Measurements from ENCODE around the gene RPA1. TPM values are rescaled to one million over a fixed set of nuclear protein-coding genes. Genes with fewer than 3 reads are reported as not detected.

RPA1 gene
- polyA plus RNA-seq, 3 donors, result 18.5 to 27.4 (median 23.8) TPM

DNA sequence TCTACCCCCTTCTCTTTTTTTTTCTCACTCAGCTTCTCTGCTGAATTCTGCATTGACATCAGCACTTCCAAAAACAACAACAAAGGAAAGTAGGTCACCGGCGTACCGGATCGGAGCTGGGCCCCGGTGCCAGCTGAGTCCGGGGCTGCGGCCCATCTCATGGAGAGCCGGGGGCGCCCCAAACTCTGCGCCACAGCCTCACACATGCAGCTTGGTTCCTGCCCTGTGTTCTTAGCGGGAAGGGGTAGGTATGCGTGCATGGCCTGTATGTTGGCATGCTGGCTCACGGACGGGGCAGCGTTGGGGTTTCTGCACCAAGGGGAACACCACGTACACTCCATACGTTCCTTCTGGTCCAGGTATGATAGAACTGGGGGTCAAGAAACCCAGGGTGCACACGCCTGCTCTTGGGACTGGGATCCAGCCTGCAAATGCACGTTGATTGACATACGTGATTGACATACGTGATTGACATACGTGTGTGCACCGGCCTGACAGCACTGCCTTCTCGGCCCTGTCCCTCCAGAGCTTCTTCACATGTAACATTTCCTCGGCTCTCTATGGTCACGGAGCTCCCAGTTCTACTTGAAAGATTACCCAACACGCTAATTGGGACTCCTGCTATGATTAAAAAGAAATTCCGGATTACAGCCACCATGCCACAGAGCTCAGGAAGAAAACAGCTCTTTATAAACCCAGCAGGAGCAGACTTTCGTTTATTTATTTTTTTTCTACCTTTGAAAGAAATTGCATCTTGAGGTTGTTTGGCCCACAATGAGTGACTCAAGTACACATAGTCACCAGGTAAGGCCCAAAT, 88.7 kb downstream of the RPA1 start:
- no peak overlapping the region for H3K4me3 ChIP-seq (replicated peaks in 1 of 3; ENCODE audit: low read depth in 2 of 3, low read length in 3 of 3)
- H3K36me3 ChIP-seq (replicated peaks in 1 of 2; ENCODE audit: control insufficient read depth in 1 of 2, insufficient read depth in 2 of 2, low read length in 2 of 2), result no peaks in the 10 kb centered on the region
- H3K9me3 ChIP-seq (replicated peaks in 1 of 2; ENCODE audit: control insufficient read depth in 1 of 2, insufficient read depth in 1 of 2, low read length in 2 of 2), result no peaks in the 10 kb centered on the region
- H3K27me3 Mint-ChIP-seq (ENCODE audit: low read depth in 3 of 3), result peaks cover 14 to 18% (median 15%) of the 10 kb centered on the region in 3 donors
- no peaks in the 10 kb centered on the region for H3K79me2 ChIP-seq (ENCODE audit: insufficient read depth, low read length)
- H3K9ac ChIP-seq (ENCODE audit: insufficient read depth, low read length, poor library complexity, severe bottlenecking), result no peak overlapping the region
- intact Hi-C loops (cut with micrococcal nuclease), result loop anchor here in 1 of 2 donors (10.0 kb wide), 1 partner anchor 826 kb away; the partner anchor contains the start of gene CCDC92B
- no peak overlapping the region for H3K4me2 ChIP-seq (replicated peaks; ENCODE audit: extremely low read depth, low read length, poor library complexity, severe bottlenecking)
- no peak overlapping the region for H3K27ac Mint-ChIP-seq
- peaks cover 0 to 4% of the 10 kb centered on the region in 2 donors for H3K27me3 ChIP-seq (ENCODE audit: control insufficient read depth in 2 of 2, insufficient read depth in 2 of 2, low read length in 2 of 2)
- no peaks in the 10 kb centered on the region for H4K20me1 ChIP-seq (ENCODE audit: insufficient read depth, low read length)
- H3K27ac ChIP-seq (ENCODE audit: low read depth in 1 of 2, low read length in 2 of 2), result no peak overlapping the region
- no peak overlapping the region for H2AFZ ChIP-seq (ENCODE audit: insufficient read depth, low read depth, low read length, poor library complexity, severe bottlenecking)
- no peak overlapping the region for H3K4me3 Mint-ChIP-seq
- H3K4me1 Mint-ChIP-seq, result peaks cover 4% of the 10 kb centered on the region
- H3K36me3 Mint-ChIP-seq, result no peaks in the 10 kb centered on the region
- 98% methylated on average over 26 of the region's 29 CpGs for WGBS (ENCODE audit: insufficient coverage)
- TF ChIP-seq, protein P1, sequence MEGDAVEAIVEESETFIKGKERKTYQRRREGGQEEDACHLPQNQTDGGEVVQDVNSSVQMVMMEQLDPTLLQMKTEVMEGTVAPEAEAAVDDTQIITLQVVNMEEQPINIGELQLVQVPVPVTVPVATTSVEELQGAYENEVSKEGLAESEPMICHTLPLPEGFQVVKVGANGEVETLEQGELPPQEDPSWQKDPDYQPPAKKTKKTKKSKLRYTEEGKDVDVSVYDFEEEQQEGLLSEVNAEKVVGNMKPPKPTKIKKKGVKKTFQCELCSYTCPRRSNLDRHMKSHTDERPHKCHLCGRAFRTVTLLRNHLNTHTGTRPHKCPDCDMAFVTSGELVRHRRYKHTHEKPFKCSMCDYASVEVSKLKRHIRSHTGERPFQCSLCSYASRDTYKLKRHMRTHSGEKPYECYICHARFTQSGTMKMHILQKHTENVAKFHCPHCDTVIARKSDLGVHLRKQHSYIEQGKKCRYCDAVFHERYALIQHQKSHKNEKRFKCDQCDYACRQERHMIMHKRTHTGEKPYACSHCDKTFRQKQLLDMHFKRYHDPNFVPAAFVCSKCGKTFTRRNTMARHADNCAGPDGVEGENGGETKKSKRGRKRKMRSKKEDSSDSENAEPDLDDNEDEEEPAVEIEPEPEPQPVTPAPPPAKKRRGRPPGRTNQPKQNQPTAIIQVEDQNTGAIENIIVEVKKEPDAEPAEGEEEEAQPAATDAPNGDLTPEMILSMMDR (IDR thresholded peaks at IDR 0.05), result no peak
- H3K9me3 Mint-ChIP-seq, result peaks cover 0 to 1% (median 0%) of the 10 kb centered on the region in 7 donors
- H3K4me1 ChIP-seq (ENCODE audit: control insufficient read depth in 1 of 2, insufficient read depth in 2 of 2, low read length in 2 of 2), result no peaks in the 10 kb centered on the region
- no peak for DNase-seq

DNA sequence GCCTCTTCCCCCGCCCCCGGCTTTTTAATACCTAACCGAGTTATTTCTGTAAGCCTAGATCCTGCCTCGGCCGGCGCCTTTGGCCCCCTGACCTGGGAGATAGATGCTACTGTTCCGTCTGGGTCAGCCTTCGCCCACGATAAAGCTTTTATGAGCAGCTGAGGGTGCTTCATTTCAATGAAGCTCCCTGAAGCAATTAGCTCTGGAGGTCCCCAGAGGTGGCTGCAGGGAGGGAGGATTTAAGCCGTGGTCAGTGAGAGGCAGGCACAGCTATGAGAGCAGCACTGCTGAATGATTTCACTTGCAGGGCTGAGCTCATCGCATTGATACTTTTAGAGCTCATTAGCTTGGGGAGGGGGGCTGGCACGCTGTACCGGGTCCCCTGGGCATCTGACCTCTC, 89.4 kb downstream of the RPA1 start:
- Histone ChIP-seq H3K9ac (ENCODE audit: insufficient read depth, low read length, poor library complexity, severe bottlenecking) (no peak overlapping the region), H2AFZ (ENCODE audit: insufficient read depth, low read depth, low read length, poor library complexity, severe bottlenecking) (no peak overlapping the region), H3K27ac (ENCODE audit: low read depth in 1 of 2, low read length in 2 of 2) (no peak overlapping the region), H3K4me1 (ENCODE audit: control insufficient read depth in 1 of 2, insufficient read depth in 2 of 2, low read length in 2 of 2) (no peaks in the 10 kb centered on the region), H3K4me3 (replicated peaks in 1 of 3; ENCODE audit: low read depth in 2 of 3, low read length in 3 of 3) (no peak overlapping the region), H3K4me2 (replicated peaks; ENCODE audit: extremely low read depth, low read length, poor library complexity, severe bottlenecking) (no peak overlapping the region), H3K9me3 (replicated peaks in 1 of 2; ENCODE audit: control insufficient read depth in 1 of 2, insufficient read depth in 1 of 2, low read length in 2 of 2) (no peaks in the 10 kb centered on the region), H4K20me1 (ENCODE audit: insufficient read depth, low read length) (no peaks in the 10 kb centered on the region), H3K79me2 (ENCODE audit: insufficient read depth, low read length) (no peaks in the 10 kb centered on the region), H3K27me3 (ENCODE audit: control insufficient read depth in 2 of 2, insufficient read depth in 2 of 2, low read length in 2 of 2) (peaks cover 0 to 4% of the 10 kb centered on the region in 2 donors), H3K36me3 (replicated peaks in 1 of 2; ENCODE audit: control insufficient read depth in 1 of 2, insufficient read depth in 2 of 2, low read length in 2 of 2) (no peaks in the 10 kb centered on the region)
- intact Hi-C loops (cut with micrococcal nuclease), result loop anchor here in 1 of 2 donors (10.0 kb wide), 1 partner anchor 826 kb away; the partner anchor contains the start of gene CCDC92B
- H3K4me1 Mint-ChIP-seq, result peaks cover 4% of the 10 kb centered on the region
- H3K36me3 Mint-ChIP-seq, result no peaks in the 10 kb centered on the region
- DNase-seq, result no peak
- H3K9me3 Mint-ChIP-seq, result no peaks in the 10 kb centered on the region
- H3K27me3 Mint-ChIP-seq (ENCODE audit: low read depth in 3 of 3), result peaks cover 8 to 16% (median 9%) of the 10 kb centered on the region in 3 donors
- 98% methylated on average over 8 of the region's 13 CpGs for WGBS (ENCODE audit: insufficient coverage)
- TF ChIP-seq, protein P1 (IDR thresholded peaks at IDR 0.05), result no peak
- H3K27ac Mint-ChIP-seq, result no peak overlapping the region
- no peak overlapping the region for H3K4me3 Mint-ChIP-seq

Measured in CD14-positive monocyte (primary cell).